NCI-H1417 treated with DMSO at 0.1 percent for 48 hours (cell line): ENCODE results near the gene DHCR24.
"Not testable (repeated sequence)": the region's sequence is repeated elsewhere in the genome, so short reads cannot be mapped to it uniquely, and the experiment has no call there.

ENCODE experiments used
- DNase-seq: peaks from one replicate; lab custom pipeline; 2025; lab: John Stamatoyannopoulos, UW

DHCR24 gene

DNA sequence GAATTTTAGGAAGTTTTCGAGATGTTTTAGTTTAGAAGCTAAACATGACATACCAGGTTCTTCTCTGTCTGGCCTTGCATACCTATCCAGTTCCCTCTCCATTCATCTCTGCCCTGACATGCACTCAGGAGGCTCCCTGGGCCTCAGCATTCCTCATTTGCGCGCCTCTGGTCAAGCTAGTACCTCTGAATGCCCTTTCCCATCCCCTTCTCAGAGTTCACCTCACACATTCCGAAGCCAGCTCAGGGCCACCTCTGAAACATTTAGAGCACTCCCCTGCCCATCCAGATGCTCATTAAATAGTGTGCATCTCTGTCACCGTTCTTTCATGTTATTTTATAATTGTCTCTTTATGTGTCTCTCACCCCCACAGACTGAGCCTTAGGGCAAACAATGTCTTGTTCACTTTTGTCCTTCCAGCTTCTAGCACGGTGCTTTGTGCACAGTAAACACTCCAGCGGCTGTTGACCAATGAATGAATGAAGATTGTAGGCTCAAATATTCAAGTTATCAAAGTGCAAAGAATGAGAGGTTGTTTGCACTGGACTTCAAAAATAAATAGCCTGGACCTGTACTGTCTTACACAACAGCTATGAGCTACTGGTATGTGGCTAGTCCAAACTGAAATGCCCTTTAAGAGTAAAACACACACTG is 1.2 kb upstream of the DHCR24 start:
- DNase-seq = no peak

DNA sequence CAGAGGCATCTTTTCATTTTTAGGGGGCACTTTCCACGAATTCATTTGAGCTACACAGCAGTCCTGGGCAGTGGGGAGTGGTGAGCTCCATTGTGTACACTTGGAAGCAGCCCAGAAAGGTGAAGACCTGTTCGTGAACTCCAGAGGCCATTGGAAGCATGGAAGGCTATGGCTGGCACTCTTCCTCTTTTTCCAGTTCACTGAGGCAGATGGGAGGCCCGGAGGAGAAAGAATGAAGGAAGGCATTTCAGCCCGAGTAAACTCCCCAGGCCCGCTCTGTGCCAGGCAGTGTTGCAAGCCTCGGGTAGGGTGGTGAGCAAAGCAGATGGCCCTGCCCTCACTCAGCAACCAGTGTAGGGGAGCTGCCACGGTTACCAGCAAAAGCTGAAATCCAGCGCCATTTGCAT is 673 bp upstream of the DHCR24 start:
- DNase-seq = no peak

DNA sequence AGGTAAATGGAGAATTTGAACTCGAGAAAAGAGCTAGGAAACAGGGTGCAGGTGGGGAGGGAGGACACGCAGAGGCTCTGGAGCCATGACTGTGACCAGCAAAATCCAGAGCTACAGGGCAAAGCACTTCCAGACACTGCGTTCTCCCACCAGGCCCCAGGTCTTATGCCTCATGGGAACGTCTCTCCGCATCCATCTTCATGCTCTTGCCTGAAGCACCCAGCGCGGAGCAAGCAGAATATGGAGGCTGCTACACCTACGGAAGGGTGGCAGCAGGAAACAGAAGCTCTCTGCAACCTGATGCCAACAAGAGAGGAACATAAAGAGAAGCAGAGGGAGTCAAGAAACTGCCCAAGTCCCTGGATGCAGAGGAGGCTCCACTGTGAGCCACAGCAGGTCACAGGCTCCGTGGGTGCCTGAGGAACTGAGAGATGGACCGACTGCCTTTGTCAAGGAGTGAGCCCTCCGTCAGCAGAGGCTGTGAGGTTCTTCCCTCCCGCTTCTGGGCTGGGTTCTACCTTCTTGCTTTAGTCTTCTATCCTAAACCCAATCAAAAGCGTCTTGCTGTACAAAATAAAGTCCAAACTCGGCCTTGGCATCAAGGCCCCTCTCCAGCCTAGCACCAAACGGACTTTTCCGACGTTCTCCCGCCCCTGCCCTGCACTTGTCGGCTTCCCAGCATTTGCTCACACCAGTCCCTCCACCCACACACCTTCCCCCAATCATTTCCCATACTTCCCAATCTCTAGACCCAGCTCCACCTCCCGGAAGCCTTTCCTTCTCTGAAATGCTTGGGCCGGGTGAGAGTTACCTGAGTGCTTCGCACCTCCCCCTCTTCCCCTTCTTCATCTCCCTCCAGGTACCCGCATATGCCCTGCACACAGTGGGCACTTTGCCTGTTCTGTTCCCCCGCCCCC is 930 bp downstream of the DHCR24 start:
- DNase-seq = no peak

DNA sequence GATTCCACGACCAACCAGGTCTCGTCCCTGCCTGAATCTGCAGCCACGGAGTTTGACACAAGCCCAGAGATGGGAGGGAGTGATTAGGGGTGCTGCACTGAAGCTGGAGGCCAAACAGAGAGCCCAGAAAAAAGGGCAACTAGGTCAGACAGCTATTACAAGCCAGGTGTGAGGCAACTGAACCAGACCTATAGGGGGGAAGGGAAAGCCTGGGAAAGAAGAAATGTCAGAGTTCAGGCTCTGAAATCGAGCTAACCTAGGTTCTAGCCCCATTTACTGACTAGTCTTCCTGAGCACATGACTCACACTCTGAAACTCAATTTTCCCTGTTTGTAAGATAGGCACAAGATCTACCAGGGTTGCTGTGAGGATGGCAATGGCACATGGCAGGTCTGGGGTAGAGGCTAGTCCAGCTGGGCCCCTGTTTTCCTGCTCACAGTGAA is 1.7 kb downstream of the DHCR24 start:
- DNase-seq = no peak

DNA sequence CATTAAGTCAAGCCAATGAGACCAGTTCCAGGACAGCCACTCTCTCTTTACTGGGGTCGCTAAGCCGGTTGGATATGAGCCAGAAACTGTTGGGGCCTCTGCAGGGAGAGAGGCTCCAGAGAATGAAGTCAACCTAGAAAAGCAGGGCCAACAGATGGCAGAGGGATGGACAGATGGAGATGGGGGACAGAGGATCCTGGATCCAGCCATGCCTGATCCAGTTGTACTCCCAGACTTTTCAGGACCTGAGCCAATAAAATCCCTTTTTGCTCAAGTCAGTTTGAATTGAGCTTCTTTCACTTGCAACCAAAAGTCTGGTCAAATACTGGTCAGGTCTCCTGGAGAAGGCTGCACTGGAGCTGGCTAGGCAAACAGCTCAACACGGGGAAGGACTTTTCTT is 2.2 kb downstream of the DHCR24 start:
- DNase-seq = no peak

DNA sequence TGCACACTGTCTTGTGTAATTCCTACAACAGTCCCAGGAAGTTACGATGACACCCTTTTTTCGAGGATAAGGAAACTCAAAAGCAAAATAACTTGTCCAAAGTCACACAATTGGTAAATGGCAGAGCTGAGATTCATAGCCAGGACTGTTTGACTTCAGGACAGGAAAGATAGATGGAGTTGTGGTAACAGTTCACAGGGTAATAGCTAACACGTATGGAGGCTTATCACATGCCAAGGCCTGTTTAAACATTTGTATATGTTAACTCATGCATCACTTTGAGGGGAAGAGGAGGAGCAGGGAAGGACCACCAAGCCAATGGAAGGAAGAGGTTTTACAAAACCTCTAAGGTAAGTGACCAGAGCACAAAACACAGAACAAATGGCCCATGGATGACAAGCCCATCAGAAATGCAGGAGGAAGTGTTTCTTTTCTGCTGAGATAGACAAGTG is 2.8 kb downstream of the DHCR24 start:
- DNase-seq = no peak

DNA sequence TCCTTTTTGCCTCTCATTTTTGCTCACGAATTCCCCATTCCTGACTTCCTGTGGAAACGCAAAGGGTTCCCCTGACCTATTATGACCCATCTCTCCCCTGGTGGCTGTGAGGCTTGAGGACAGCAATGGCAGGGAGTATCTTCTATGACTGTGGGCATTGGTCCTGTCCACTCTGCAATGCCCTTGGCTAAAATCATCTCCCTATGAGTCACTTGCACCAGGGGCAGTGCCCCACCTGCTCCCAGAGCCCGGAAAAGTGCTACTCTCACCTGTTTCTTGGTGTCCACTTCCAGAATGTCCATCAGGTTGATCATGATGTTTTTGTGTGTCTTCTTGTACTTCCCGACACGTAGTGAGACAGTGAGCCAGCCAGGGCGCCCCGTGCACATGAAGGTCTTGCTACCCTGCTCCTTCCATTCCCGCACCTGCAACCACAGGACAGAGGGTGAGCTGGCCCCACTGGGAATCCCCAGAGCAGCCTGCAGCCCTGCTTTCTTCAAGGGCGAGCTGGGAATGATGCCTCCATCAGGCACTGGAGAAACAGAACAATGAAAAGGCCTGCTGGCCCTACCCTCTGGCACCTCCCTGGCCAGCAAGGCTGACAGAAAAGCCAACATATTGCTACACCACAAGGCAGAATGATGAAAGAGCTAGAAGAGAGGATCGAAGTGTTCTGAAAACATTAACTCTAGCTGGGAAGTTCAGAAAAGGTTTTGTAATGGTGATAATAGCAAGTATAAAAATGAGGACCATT is 3.5 kb downstream of the DHCR24 start:
- no peak for DNase-seq

DNA sequence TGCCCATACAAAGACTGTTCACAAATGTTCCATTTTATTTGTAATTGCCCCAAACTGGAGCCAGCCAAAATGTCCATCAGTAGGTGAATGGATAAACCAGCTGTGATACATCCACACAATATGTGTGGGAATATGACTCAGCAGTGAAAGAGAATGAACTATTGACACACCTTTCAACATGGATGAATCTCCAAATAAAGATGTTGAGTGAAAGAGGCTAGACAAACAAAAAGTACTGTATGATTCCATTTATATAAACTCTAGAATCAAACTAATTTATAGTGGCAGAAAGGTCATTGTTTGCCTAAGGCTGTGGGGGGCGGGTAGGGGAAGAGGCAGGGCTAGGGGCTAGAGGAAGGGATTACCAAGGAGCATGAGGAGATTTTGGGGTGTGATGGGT is 4.5 kb downstream of the DHCR24 start:
- DNase-seq = no peak

DNA sequence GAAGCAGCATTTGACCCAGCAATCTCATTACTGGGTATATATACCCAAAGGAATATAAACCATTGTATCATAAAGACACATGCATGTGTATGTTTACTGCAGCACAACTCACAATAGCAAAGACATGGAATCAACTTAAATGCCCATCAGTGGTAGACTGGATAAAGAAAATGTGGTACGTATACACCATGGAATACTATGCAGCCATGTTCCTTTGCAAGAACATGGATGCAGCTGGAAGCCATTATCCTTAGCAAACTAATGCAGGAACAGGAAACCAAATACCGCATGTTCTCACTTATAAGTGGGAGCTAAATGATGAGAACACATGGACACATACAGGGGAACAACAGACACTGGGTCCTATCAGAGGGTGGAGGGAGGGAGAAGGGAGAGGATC is 5.4 kb downstream of the DHCR24 start:
- DNase-seq = not testable (repeated sequence)

DNA sequence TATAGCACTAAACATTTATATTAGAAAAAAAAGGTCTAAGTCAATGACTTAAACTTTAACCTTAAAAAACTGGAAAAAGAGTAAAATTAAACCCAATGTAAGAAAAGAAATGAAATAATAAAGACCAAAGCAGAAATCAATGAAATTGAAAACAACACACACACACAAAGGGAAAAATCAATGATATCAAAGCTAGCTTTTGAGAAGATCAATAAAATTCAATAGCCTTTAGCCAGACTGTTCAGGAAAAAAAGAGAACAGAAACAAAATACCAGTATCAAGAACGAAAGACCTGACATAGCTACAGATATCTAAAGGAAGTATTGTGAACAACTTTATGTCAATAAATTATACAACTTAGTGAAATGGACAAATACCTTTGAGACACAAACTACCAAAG is 7.1 kb downstream of the DHCR24 start:
- DNase-seq = no peak

DNA sequence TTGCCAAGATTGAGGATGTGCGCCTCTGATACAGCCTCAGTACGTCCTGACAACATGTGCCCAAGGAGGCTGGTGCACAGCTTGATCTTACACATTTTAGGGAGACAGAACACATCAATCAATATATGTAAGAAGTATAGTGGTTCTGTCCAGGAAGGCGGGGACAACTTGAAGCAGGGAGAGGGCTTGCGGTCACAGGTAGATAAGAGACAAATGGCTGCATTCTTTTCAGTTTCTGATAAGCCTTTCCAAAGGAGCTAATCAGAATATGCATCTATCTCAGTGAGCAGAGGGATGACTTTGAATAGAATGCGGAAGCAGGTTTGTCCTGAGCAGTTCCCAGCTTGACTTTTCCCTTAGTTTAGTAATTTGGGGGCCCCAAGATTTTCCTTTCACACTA is 10.2 kb downstream of the DHCR24 start:
- no peak for DNase-seq

DNA sequence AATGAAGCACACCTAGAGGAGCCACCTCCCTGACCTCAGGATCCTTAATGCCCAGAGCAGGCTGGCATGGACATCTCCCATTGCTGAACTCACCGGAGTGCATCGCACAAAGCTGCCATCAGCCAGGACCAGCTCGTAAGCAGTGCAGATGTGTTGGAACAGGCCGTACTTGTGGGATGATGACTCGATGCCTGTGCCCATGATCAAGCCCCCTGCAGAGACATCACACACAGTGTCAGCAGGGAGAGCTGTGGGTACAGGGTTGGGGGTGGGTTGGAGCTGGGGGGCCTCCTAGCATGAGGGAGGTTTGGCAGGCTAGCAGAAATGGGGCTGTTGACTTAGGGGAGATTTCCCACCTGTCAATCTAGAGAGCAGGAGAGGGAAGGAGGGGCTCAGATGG is 12.0 kb downstream of the DHCR24 start:
- DNase-seq = no peak

DNA sequence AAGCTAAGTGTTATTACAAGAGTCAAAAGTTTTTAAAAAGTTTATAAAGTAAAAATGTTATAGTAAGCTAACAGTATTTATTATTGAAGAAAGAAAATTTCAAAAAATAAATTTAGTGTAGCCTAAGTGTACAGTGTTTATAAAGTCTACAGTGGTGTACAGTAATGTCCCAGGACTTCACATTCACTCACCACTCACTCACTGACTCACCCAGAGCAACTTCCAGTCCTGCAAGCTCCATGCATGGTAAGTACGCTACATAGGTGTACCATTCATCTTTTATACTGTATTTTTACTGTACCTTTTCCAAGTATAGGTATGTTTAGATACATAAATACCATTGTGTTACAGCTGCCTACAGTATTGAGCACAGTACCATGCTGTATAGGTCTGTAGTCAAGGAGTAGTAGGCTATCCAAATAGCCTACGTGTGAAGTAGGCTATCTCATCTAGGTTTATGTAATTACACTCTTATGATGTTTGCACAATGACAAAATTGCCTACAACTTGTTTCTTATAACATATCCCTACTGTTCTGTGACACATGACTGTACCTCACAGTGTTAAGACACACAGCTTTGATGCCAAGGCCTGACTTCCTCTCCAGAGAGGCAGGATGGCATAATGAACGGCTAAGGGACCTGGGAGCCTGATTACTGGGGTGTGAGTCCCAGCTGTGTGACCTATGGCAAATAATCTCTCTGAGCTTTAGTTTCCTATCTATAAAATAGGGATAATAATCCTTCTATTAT is 12.7 kb downstream of the DHCR24 start:
- DNase-seq = no peak

DNA sequence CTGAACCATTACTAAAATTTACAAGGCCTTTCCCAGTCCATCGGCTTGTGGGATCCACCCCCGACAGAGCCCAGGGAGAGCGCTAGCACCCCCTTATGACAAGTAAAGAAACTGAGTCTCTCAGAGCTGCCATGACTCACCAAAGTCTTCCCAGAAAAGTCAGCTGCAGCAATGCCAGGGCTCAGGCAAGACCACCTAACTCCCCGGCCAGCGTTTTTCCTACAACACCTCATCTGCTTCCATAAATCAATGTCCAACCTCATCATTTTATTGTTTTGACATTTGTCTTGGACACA is 15.0 kb downstream of the DHCR24 start:
- DNase-seq = no peak

DNA sequence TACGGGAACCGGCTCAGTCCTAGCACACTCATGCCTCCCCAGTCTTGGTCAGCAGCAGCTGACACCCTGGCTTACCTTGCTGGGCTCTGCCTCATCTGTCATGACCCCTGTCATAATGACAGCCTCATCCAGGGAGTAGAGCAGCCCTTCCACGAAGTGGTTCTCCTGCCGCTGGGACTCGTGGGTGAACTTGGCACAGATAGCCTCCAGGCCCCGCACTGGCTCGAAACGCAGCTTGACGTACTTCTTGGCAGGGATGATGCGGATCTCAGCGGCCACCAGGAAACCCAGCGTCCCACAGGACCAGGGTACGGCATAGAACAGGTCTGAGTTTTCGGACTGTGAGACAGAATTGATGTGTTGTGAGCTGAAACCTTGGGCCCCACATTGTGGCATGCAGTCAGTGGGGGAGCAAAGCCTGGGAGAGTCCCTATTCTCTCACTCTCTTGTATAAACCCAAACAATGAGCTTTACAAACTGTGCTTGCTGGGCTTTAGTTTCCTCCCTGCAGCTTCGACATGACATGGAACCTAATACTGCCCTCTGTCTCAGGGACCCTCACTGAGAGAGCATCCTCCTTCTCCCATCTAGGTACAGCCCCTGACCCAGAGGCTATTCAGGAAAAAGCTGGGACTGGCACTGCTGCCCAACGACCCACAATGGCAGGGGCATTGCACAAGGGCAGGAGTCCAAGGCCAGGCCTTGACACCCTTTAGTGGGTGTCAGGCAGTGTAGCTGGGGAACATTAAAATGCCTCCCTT is 15.5 kb downstream of the DHCR24 start:
- DNase-seq = no peak

DNA sequence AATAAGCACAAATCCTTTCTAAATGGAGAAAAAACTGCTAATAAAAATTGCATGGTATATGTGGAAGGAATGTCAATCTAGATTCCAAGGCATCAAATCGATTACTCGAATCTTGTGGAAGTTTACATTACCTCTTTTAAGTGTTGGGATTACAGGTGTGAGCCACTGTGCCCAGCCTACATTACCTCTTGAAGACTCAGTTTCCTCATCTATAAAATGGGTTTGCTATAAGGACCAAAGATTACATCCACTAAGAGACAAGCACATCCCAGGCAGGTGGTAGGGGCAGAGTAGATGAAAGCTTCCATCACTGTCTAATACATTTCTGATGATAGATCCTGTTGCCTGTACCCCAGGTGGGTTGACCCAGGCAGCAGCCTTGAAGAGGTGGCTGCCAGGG is 16.1 kb downstream of the DHCR24 start:
- DNase-seq = no peak

DNA sequence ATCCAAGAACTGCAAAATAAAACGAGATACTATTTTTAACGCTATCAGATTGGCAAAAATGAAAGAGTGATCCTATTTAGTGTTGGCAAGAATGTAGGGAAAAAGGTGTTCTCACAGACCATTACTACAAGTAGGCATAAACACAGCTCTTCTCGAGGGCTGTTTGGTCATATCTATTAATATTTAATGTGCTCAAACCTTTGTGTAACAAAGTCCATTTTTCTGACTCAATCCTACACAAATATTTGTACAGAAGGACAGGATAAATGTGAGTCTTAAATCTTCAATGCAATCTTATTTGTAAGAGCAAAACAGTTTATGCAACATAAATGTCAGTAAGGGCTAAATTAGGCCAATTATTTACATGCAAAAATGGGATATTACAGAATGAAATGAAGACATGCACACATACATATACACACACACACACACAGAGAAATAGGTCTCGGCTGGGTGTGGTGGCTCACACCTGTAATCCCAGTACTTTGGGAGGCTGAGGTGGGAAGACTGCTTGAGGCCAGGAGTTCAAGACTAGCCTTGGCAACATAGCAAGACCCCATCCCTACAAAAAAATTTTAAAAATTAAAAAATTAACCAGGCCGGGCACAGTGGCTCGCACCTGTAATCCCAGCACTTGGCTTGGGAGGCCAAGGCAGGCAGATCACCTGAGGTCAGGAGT is 17.7 kb downstream of the DHCR24 start:
- DNase-seq = no peak

DNA sequence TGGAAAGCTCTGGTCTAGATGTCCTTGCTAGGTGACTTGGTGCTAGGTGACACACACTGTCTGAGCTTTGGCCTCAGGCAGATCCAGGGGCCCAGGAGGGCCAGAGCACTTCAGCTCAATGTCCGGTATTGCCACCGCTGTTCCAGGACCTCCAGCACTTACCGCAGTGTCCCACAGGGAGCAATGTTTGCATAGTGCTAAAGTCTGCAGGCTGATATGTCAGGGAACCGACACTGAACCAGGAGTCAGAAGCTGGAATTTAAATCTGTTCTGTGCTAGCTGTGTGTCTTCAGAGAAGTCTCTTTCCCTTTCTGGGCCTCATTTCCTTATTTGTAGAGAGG is 19.3 kb downstream of the DHCR24 start:
- DNase-seq = no peak

DNA sequence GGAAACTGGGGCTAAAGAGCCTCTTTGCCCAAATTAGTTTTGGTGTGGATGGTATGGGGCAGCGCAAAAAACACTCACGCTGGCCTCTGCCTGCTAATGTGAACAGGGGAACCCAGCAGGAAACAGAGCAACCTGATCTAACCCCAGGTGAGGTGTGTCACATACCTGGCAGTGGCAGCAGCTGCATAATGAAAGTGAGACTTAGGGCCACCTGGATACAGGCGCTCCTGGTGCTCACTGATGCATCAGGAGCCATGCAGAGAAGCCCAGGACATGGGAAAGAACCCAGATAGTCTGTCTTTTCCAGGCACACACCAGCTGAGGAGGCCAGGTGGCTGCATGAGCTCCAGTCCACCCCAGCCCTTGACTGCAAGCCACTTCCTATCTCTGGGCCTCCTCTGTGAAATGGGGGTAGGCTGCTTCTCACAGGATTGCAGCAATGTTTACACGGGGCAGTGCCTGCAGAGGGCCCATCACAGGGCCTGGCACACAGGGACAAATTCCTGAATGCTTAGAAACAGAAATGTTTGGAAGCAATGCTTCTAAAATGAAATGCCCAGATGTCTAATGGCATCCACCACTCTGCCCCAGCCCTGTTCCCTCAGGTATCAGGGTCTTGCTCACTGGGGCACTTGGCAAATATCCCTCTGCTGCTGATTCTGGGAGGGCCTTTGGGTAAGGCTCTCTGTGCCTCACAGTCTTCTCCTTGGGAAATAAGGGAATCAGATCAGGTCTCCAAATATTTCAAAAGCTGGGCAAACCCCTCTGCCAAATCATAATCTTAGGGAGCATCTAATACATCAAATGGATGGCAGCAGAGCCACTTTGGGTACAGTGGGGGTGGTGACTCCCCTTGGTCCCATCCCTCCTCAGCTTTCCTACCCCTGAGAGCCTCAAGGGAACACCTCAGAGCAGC is 19.9 kb downstream of the DHCR24 start:
- DNase-seq = no peak
